Inferior parietal cortex (tissue), 1 donor: ENCODE data around the gene ROCK1.

ENCODE experiments used
- DNase-seq: peaks from one replicate; pipeline ENCODE4 v3.0.0-alpha.2; 2016; ENCODE audit errors: extremely low spot score

Gene ROCK1

GRCh38 chr18:21105936-21106335, 5.7 kb downstream of the ROCK1 start:
- no peak for DNase-seq

- no peak for DNase-seq
Measured at GRCh38 chr18:21101172-21101571, 10.4 kb downstream of the ROCK1 start.

DNA sequence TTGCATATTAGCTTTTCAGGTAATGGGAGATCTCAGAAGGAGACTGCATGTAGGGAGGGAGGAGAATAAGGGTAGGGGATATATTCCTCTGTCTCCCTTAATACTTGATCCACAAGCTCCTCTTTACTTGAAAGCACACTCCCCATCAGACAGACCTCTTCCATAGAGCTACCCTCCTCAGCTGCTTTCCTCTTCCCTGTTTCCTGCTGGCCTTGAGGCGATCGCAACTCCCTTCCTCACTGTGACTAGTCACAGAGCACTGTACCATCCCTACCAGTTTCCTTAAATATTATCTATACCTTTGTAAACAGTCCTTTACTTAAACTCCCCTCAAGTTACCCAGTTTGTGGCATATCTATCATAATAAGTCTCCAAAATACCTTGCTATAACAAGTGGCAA, 10.9 kb downstream of the ROCK1 start:
- DNase-seq, result no peak

- no peak for DNase-seq
Measured at GRCh38 chr18:21100146-21100545, 11.5 kb downstream of the ROCK1 start.

DNA sequence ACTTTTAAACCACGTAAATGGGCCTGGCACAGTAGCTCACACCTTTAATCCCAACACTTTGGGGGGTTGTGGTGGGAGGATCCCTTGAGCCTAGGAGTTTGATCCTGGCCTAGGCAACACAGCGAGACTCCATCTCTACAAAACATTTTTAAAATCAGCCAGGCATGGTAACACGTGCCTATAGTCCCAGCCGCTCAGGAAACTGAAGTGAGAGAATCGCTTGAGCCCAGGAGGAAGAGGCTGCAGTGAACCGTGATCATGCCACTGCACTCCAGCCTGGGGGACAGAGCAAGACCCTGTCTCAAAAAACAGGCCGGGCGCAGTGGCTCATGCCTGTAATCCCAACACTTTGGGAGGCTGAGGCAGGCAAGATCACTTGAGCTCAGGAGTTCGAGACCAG, 12.2 kb downstream of the ROCK1 start:
- no peak for DNase-seq

DNA sequence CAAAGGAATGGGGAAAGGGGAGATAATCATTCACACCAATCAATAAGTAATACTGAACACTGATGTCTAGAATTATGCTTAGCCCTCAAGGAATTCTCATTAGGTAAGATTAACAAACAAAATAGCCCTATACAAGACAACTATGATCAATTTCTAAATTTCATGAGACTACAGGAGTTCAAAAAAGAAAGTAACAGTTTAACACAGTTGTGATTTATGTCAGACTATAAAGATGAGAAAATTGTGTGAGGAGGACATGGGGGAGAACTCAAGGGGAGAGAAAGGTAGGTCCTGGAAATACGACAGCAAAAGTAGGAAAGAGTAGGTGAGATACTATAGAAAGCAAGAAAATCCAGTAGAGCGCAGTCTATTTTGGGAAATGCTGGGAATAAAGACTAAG, 14.9 kb downstream of the ROCK1 start:
- DNase-seq, result no peak

- no peak for DNase-seq
Measured at GRCh38 chr18:21093133-21093532, 18.5 kb downstream of the ROCK1 start.

- DNase-seq, result no peak
Measured at GRCh38 chr18:21090680-21091079, 20.9 kb downstream of the ROCK1 start.

- no peak for DNase-seq
Measured at GRCh38 chr18:21085579-21086166, 25.9 kb downstream of the ROCK1 start.

DNA sequence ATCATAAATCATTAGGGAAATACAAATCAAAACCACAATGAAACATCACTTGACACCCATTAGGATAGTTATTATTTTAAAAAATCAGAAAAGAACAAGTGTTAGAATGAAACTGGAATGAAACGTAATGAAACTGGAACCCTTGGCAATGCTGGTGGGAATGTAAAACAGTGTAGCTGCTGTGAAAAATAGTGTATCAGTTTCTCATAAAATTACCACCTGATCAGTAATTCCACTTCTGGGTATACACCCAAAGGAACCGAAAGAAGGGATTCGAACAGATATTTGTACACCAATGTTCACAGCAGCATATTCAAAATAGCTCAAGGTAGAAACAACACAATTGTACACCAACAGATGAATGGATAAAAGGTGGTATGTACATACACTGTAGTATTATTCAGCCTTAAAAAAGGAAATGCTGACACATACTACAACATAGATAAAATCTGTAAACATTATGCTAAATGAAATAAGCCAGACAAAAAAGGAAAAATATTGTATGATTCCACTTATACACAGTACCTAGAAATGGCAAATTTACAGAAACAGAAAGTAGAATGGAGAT, 27.0 kb downstream of the ROCK1 start:
- DNase-seq, result no peak

GRCh38 chr18:21083017-21083416, 28.6 kb downstream of the ROCK1 start:
- DNase-seq, result no peak

GRCh38 chr18:21081426-21081825, 30.2 kb downstream of the ROCK1 start:
- no peak for DNase-seq

DNA sequence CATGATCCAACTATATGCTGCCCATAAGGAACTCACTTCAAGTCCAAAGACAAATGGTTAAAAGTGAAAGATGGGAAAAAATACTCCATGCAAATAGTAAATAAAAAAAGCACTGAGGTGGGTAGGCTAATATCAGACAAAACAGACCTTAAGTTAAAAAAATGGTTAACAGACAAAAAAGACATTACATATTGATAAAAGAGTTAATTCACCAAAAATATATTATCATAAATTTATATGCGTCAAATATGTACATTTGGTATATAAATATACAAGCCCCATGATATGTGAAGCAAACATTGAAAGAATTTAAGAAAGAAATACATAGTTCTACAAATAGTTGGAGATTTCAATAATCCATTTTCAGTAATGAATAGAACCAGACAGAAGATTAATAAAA, 31.0 kb downstream of the ROCK1 start:
- DNase-seq, result no peak

GRCh38 chr18:21074336-21075323, 37.0 kb downstream of the ROCK1 start:
- DNase-seq, result no peak

DNA sequence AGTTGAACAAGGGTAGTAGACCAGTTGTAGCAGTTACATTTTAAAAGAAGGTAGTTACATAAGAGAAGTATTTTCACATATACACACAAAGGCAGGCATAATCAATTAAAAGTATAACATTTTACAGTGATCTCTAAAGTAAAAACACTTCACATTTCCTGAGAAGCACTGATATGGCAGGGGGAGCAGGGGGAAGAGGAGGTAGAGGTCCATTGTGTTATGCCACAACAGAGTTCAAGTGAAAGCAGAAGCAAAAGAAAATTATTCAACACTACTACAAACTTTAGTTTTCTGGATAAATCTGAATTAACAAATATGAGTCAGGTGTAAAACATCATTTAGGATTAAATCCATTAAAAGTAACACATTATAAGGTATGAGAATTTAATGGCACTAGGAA, 38.4 kb downstream of the ROCK1 start:
- no peak for DNase-seq

- no peak for DNase-seq
Measured at GRCh38 chr18:21071071-21071470, 40.5 kb downstream of the ROCK1 start.

- no peak for DNase-seq
Measured at GRCh38 chr18:21069468-21069867, 42.1 kb downstream of the ROCK1 start.

- DNase-seq, result no peak
Measured at GRCh38 chr18:21064347-21064746, 47.3 kb downstream of the ROCK1 start.

GRCh38 chr18:21063011-21063410, 48.6 kb downstream of the ROCK1 start:
- no peak for DNase-seq

DNA sequence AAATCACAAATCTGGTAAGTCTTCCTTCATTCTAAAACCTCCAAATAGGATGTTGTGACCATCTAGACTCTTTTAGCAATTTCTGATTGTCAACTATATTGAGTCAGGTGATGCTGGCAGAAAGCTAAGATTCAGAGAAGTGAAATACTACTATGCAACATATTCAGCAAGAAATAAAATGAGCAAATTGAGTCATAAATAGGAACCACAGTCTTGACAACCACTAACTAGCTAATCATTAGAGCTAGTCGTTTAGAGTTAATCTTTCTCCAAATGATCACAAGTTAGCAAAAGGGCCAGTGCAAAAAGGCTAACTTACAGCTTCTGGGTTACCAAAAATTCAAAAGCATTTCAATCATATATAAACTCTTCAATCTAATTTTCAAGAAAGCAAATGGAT, 54.5 kb downstream of the ROCK1 start:
- DNase-seq, result no peak

DNA sequence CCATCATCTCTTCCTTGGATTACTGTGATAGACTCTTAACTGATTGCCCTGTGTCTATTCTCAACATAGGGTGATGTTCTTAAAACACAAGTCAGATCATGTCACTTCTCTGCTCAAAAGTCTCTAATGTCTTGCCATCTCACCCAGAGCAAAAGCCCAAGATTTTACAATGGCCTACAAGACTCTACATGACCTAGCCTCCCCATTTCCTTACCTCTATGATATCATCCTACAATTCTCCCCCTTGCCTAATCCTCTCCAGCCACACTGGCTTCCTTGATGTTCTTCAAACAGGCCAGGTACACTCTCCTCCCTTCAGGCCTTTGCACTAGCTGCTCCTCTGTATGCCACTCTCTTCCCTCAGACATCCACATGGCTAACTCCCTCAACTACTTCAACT, 55.1 kb downstream of the ROCK1 start:
- DNase-seq, result no peak

GRCh38 chr18:21054252-21054821, 57.3 kb downstream of the ROCK1 start:
- no peak for DNase-seq

DNA sequence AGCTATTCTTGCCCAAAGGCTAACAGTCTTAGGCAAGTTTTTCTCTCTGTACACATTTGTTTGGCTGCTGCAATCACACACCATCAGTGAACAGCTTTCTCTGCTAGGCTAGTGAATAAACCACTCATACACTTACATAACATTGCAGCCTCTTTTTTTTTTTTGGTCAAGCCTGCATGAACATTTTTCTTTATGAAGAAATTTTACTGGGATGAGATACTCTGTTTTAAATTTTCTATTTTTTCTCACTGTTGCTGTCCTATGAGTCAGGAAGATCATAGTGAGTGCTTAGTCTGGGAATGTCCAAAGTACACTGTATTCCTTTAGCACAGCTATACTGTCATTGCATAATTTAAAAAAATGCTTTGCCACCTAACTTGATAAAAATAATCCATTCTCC, 58.5 kb downstream of the ROCK1 start:
- peak; percentile 63 for DNase-seq
